ENCODE data around the gene HOXB7. TPM values are rescaled to one million over a fixed set of nuclear protein-coding genes. Genes with fewer than 3 reads are reported as not detected.
A peak's percentile ranks its signal among the peaks of the same experiment; 100 is the strongest.

The HOXB7 gene
- total and polyA plus RNA-seq, 2 experiments from 2014 or later = not detected

GRCh38 chr17:48589060-48589830, 21.6 kb downstream of the HOXB7 start:
- H3K4me1 ChIP-seq (ENCODE audit: insufficient read depth) = peaks cover 59% of the 10 kb centered on the region
- H3K27ac ChIP-seq (ENCODE audit: low read depth) = no peak overlapping the region
- Mint-ChIP-seq H3K4me3 (no peak overlapping the region; the same call in 2 of the 3 replicates), H3K36me3 (ENCODE audit: low read depth) (no peaks in the 10 kb centered on the region), H3K9me3 (no peaks in the 10 kb centered on the region; the same call in 1 of the 3 replicates), H3K4me1 (peaks cover 47% of the 10 kb centered on the region), H3K27me3 (ENCODE audit: insufficient read depth, low read depth, poor library complexity) (peaks cover 100% of the 10 kb centered on the region), H3K27ac (no peak overlapping the region)
- H2AFZ ChIP-seq = no peak overlapping the region
- H3K79me2 ChIP-seq (replicated peaks; ENCODE audit: insufficient read depth) = no peaks in the 10 kb centered on the region
- peak; percentile 90 for TF ChIP-seq EZH2 (IDR thresholded peaks at IDR 0.05; ENCODE audit: low read depth, unreplicated experiment)
- TF ChIP-seq ETS1 (IDR thresholded peaks at IDR 0.05) = no peak
- H3K4me3 ChIP-seq = no peak overlapping the region
- no peak for DNase-seq (ENCODE audit: low spot score)
- no peaks in the 10 kb centered on the region for H3K9me2 ChIP-seq (ENCODE audit: insufficient read depth)
- H3K27me3 ChIP-seq (ENCODE audit: insufficient read depth) = peaks cover 100% of the 10 kb centered on the region
- ATAC-seq = no peak
- no peaks in the 10 kb centered on the region for H3K36me3 ChIP-seq (ENCODE audit: insufficient read depth)
- peaks cover 56% of the 10 kb centered on the region for H4K20me1 ChIP-seq (replicated peaks; ENCODE audit: insufficient read depth)
- H3F3A ChIP-seq (replicated peaks; ENCODE audit: low read depth) = peaks cover 60% of the 10 kb centered on the region
- peak overlapping the region; percentile 53; the same call in 1 of the 2 replicates for H3K4me2 ChIP-seq

DNA sequence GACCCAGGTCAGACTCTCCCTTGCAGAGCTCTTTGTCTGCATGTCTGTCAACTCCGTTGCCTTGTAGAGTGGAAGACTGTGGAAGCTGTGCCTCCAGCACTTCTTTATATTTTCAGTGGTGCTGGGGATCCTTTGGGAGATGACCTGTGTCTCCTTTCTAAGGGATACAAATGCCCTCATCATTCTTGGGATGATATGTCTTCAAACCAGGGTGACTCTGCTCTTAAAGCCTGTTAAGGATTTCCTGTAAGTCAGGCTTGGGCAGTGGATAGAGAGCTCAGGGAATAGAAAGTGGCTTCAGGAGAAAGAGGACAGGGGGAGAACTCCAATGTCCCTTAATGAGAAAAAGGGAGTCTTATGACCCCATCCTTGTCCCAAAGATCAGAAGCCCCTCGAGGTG, 22.3 kb downstream of the HOXB7 start:
- no peaks in the 10 kb centered on the region for H3K36me3 ChIP-seq (ENCODE audit: insufficient read depth)
- no peak overlapping the region for H3K4me2 ChIP-seq
- DNase-seq (ENCODE audit: low spot score) = no peak
- H3K27me3 ChIP-seq (ENCODE audit: insufficient read depth) = peaks cover 100% of the 10 kb centered on the region
- H3K27ac ChIP-seq (ENCODE audit: low read depth) = no peak overlapping the region
- ATAC-seq = no peak
- no peak overlapping the region for H2AFZ ChIP-seq
- Mint-ChIP-seq H3K27ac (no peak overlapping the region), H3K36me3 (ENCODE audit: low read depth) (no peaks in the 10 kb centered on the region), H3K27me3 (ENCODE audit: insufficient read depth, low read depth, poor library complexity) (peaks cover 100% of the 10 kb centered on the region), H3K4me3 (no peak overlapping the region), H3K4me1 (peaks cover 41% of the 10 kb centered on the region), H3K9me3 (no peaks in the 10 kb centered on the region; the same call in 1 of the 3 replicates)
- peaks cover 56% of the 10 kb centered on the region for H3K4me1 ChIP-seq (ENCODE audit: insufficient read depth)
- H4K20me1 ChIP-seq (replicated peaks; ENCODE audit: insufficient read depth) = peaks cover 61% of the 10 kb centered on the region
- H3K9me2 ChIP-seq (ENCODE audit: insufficient read depth) = no peaks in the 10 kb centered on the region
- H3F3A ChIP-seq (replicated peaks; ENCODE audit: low read depth) = peaks cover 64% of the 10 kb centered on the region
- H3K4me3 ChIP-seq = no peak overlapping the region
- H3K79me2 ChIP-seq (replicated peaks; ENCODE audit: insufficient read depth) = no peaks in the 10 kb centered on the region
- no peak for TF ChIP-seq STAT1 (IDR thresholded peaks at IDR 0.05; ENCODE audit: unreplicated experiment)
- TF ChIP-seq, protein P1, sequence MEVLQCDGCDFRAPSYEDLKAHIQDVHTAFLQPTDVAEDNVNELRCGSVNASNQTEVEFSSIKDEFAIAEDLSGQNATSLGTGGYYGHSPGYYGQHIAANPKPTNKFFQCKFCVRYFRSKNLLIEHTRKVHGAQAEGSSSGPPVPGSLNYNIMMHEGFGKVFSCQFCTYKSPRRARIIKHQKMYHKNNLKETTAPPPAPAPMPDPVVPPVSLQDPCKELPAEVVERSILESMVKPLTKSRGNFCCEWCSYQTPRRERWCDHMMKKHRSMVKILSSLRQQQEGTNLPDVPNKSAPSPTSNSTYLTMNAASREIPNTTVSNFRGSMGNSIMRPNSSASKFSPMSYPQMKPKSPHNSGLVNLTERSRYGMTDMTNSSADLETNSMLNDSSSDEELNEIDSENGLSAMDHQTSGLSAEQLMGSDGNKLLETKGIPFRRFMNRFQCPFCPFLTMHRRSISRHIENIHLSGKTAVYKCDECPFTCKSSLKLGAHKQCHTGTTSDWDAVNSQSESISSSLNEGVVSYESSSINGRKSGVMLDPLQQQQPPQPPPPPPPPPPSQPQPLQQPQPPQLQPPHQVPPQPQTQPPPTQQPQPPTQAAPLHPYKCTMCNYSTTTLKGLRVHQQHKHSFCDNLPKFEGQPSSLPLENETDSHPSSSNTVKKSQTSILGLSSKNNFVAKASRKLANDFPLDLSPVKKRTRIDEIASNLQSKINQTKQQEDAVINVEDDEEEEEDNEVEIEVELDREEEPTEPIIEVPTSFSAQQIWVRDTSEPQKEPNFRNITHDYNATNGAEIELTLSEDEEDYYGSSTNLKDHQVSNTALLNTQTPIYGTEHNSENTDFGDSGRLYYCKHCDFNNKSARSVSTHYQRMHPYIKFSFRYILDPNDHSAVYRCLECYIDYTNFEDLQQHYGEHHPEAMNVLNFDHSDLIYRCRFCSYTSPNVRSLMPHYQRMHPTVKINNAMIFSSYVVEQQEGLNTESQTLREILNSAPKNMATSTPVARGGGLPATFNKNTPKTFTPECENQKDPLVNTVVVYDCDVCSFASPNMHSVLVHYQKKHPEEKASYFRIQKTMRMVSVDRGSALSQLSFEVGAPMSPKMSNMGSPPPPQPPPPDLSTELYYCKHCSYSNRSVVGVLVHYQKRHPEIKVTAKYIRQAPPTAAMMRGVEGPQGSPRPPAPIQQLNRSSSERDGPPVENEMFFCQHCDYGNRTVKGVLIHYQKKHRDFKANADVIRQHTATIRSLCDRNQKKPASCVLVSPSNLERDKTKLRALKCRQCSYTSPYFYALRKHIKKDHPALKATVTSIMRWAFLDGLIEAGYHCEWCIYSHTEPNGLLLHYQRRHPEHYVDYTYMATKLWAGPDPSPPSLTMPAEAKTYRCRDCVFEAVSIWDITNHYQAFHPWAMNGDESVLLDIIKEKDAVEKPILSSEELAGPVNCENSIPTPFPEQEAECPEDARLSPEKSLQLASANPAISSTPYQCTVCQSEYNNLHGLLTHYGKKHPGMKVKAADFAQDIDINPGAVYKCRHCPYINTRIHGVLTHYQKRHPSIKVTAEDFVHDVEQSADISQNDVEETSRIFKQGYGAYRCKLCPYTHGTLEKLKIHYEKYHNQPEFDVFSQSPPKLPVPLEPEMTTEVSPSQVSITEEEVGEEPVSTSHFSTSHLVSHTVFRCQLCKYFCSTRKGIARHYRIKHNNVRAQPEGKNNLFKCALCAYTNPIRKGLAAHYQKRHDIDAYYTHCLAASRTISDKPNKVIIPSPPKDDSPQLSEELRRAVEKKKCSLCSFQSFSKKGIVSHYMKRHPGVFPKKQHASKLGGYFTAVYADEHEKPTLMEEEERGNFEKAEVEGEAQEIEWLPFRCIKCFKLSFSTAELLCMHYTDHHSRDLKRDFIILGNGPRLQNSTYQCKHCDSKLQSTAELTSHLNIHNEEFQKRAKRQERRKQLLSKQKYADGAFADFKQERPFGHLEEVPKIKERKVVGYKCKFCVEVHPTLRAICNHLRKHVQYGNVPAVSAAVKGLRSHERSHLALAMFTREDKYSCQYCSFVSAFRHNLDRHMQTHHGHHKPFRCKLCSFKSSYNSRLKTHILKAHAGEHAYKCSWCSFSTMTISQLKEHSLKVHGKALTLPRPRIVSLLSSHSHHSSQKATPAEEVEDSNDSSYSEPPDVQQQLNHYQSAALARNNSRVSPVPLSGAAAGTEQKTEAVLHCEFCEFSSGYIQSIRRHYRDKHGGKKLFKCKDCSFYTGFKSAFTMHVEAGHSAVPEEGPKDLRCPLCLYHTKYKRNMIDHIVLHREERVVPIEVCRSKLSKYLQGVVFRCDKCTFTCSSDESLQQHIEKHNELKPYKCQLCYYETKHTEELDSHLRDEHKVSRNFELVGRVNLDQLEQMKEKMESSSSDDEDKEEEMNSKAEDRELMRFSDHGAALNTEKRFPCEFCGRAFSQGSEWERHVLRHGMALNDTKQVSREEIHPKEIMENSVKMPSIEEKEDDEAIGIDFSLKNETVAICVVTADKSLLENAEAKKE (CRISPR knock-in tag; IDR thresholded peaks at IDR 0.05) = no peak
- TF ChIP-seq POLR2AphosphoS5 (IDR thresholded peaks at IDR 0.05; ENCODE audit: low read depth) = no peak
- no peak for TF ChIP-seq REST (IDR thresholded peaks at IDR 0.05; ENCODE audit: unreplicated experiment)
- TF ChIP-seq JUNB (IDR thresholded peaks at IDR 0.05; ENCODE audit: unreplicated experiment) = no peak
- no peak for TF ChIP-seq EZH2 (IDR thresholded peaks at IDR 0.05; ENCODE audit: low read depth, unreplicated experiment)
- TF ChIP-seq ETS1 (IDR thresholded peaks at IDR 0.05) = no peak

Data from GM23338 (cell line).